GM12891 (cell line): ENCODE measurements around the gene WRAP73.

Experiments
- PAX5 ChIP-seq: IDR thresholded peaks from 2 replicates; pipeline ENCODE4 v1.6.1; 2011; ENCODE audit warnings: low read length, moderate library complexity, mild to moderate bottlenecking; ENCODE audit not compliant: insufficient read depth, severe bottlenecking
- POLR2A ChIP-seq: IDR thresholded peaks from 2 replicates; pipeline ENCODE4 v1.6.1; 2011; ENCODE audit warnings: low read depth, low read length, control low read depth
- POLR2AphosphoS5 ChIP-seq: IDR thresholded peaks from 2 replicates; pipeline ENCODE4 v1.6.1; 2011; ENCODE audit warnings: low read depth, low read length, control low read depth

DNA sequence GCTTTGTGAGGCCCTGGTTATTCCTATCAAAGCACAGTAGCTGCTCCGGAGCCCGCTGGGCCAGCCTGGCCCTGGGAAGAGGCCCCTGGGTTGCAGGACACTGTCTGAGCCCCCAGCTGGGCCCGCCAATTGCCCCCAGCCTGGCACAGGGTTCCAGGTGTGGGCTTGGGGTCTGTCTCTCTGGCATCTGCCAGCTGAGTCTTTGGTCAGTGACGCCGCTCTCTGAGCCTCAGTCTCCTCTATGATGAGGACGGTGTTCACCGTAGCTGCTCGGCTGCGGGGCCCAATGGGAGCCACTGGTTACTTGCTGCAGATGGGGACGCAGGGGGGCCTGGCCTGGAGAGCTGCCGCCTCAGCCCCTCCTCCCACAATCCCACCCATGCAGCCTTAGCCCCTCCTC lies 43.4 kb upstream of the WRAP73 start:
- TF ChIP-seq PAX5 (no peak), POLR2A (no peak), POLR2AphosphoS5 (no peak)
